Upper lobe of right lung (tissue), 1 donor: ENCODE measurements around the gene STK32B. TPM values are rescaled to one million over a fixed set of nuclear protein-coding genes. Genes with fewer than 3 reads are reported as not detected.

Source experiments
- ATAC-seq: fragments of 200-7000 bp; cut with Tn5 transposase; one replicate; pipeline ENCODE4 v1.9.1; 2020; ENCODE audit warnings: mild to moderate bottlenecking, moderate library complexity
- DNase-seq: peaks from one replicate; pipeline ENCODE4 v3.0.0-alpha.2; 2020
- H3K27ac ChIP-seq: fragments of 200-600 bp; one replicate; pipeline ENCODE4 v1.8.0; 2022
- H3K27me3 ChIP-seq: fragments of 200-600 bp; one replicate; pipeline ENCODE4 v1.8.0; 2022; ENCODE audit warnings: mild to moderate bottlenecking
- H3K36me3 ChIP-seq: fragments of 200-600 bp; one replicate; pipeline ENCODE4 v1.8.0; 2022
- H3K4me1 ChIP-seq: fragments of 200-600 bp; one replicate; pipeline ENCODE4 v1.8.0; 2022
- H3K4me3 ChIP-seq: fragments of 200-600 bp; one replicate; pipeline ENCODE4 v1.8.0; 2022; ENCODE audit warnings: mild to moderate bottlenecking
- H3K9me3 ChIP-seq: fragments of 200-600 bp; one replicate; pipeline ENCODE4 v1.8.0; 2022
- CTCF ChIP-seq: fragments of 200-600 bp; IDR thresholded peaks from one replicate; pipeline ENCODE4 v1.8.0; 2022; ENCODE audit warnings: antibody characterized with exemption
- intact Hi-C: fragments of 100-400 bp; cut with DNase I; formaldehyde crosslinking; loops from one replicate; pipeline ENCODE4 v1.11.0; 2022
- total RNA-seq: library from RNA; stranded (reverse); fragmentation: NEBNext Ultra II Directional; extraction: Animal tissue kit (Norgen Biotek cat#: 25700); gene quantifications from one replicate; pipeline ENCODE4 v1.2.1, GENCODE V29; 2021
- donor health status: DM: no; HTN: yes; CAD: no; lungs with severe emphysema.

STK32B gene
- total RNA-seq, 1 donor from 2014 or later: 2.8 TPM

GRCh38 chr4:5146248-5146647, 95.0 kb downstream of the STK32B start:
- intact Hi-C loops: no loop called here
- Histone ChIP-seq H3K9me3 (no peaks in the 10 kb centered on the region), H3K36me3 (no peaks in the 10 kb centered on the region), H3K4me3 (no peak overlapping the region), H3K4me1 (no peaks in the 10 kb centered on the region), H3K27me3 (no peaks in the 10 kb centered on the region), H3K27ac (no peak overlapping the region)
- ATAC-seq (no peak), DNase-seq (no peak)
- TF ChIP-seq CTCF: no peak

- Histone ChIP-seq H3K9me3 (no peaks in the 10 kb centered on the region), H3K4me3 (no peak overlapping the region), H3K4me1 (no peaks in the 10 kb centered on the region), H3K27me3 (no peaks in the 10 kb centered on the region), H3K27ac (no peak overlapping the region), H3K36me3 (no peaks in the 10 kb centered on the region)
- no peak for DNase-seq
- no peak for TF ChIP-seq CTCF
- ATAC-seq: no peak
- intact Hi-C loops: no loop called here
Measured at GRCh38 chr4:5152521-5152920, 101.2 kb downstream of the STK32B start.

- intact Hi-C loops: no loop called here
- H3K4me3 ChIP-seq: no peak overlapping the region
- no peak for TF ChIP-seq CTCF
- no peaks in the 10 kb centered on the region for H3K4me1 ChIP-seq
- H3K27ac ChIP-seq: no peak overlapping the region
- ATAC-seq: no peak
- no peak for DNase-seq
- no peaks in the 10 kb centered on the region for H3K27me3 ChIP-seq
- no peaks in the 10 kb centered on the region for H3K36me3 ChIP-seq
- no peaks in the 10 kb centered on the region for H3K9me3 ChIP-seq
Measured at GRCh38 chr4:5156682-5157081, 105.4 kb downstream of the STK32B start.

- ATAC-seq (no peak), DNase-seq (no peak)
- intact Hi-C loops: no loop called here
Measured at GRCh38 chr4:5157791-5158770, 106.8 kb downstream of the STK32B start.

GRCh38 chr4:5158825-5159224, 107.5 kb downstream of the STK32B start:
- no peak overlapping the region for H3K27ac ChIP-seq
- H3K36me3 ChIP-seq: no peaks in the 10 kb centered on the region
- intact Hi-C loops: no loop called here
- ATAC-seq: no peak
- no peak for TF ChIP-seq CTCF
- no peaks in the 10 kb centered on the region for H3K27me3 ChIP-seq
- H3K9me3 ChIP-seq: no peaks in the 10 kb centered on the region
- H3K4me3 ChIP-seq: no peak overlapping the region
- DNase-seq: no peak
- no peaks in the 10 kb centered on the region for H3K4me1 ChIP-seq

More at GRCh38 chr4:5157791-5158770, 106.8 kb downstream of the STK32B start:
- H3K27ac ChIP-seq: no peak overlapping the region
- no peaks in the 10 kb centered on the region for H3K27me3 ChIP-seq
- no peaks in the 10 kb centered on the region for H3K4me1 ChIP-seq
- H3K36me3 ChIP-seq: no peaks in the 10 kb centered on the region
- no peak overlapping the region for H3K4me3 ChIP-seq
- no peak for TF ChIP-seq CTCF
- no peaks in the 10 kb centered on the region for H3K9me3 ChIP-seq
